Activated T-helper 2 cell treated with anti-CD3 and anti-CD28 coated beads, Interferon-gamma antibody, Interleukin-2, Interleukin-4, amounts not matched to agents 10 μg/mL and 5 μg/mL and 100 μg/mL, durations not matched to agents 14 hours and 24 hours and 36 hours (primary cell): ENCODE data around the gene BCAS3. TPM values are rescaled to one million over a fixed set of nuclear protein-coding genes. Genes with fewer than 3 reads are reported as not detected.

Experiments used
- DNase-seq: peaks from one replicate; pipeline ENCODE4 v3.0.0; 2021; ENCODE audit warnings: low spot score
- H3K27ac Mint-ChIP-seq: one replicate; pipeline ENCODE4 v1.8.0; 2021; ENCODE audit warnings: mixed read lengths
- H3K27me3 Mint-ChIP-seq: one replicate; pipeline ENCODE4 v1.8.0; 2021; ENCODE audit warnings: low read depth, mixed read lengths
- H3K36me3 Mint-ChIP-seq: one replicate; pipeline ENCODE4 v1.8.0; 2021; ENCODE audit warnings: low read depth, mixed read lengths
- H3K4me1 Mint-ChIP-seq: one replicate; pipeline ENCODE4 v1.8.0; 2021; ENCODE audit warnings: low read depth, mixed read lengths
- H3K4me3 Mint-ChIP-seq: one replicate; pipeline ENCODE4 v1.8.0; 2021; ENCODE audit warnings: low read depth, mild to moderate bottlenecking, moderate library complexity, mixed read lengths
- H3K9me3 Mint-ChIP-seq: one replicate; pipeline ENCODE4 v1.8.0; 2021; ENCODE audit warnings: mixed read lengths
- intact Hi-C: fragments of 100-400 bp; cut with micrococcal nuclease; formaldehyde crosslinking; loops from one replicate; pipeline ENCODE4 v1.15.1; 2023
- total RNA-seq: library from RNA; stranded (reverse); gene quantifications from 2 replicates; pipeline ENCODE4 v1.2.3, GENCODE V29; 2022

Gene BCAS3
- total RNA-seq, 1 donor from 2014 or later: 10.7 TPM

- intact Hi-C loops: no loop called here
- no peaks in the 10 kb centered on the region for H3K9me3 Mint-ChIP-seq
- no peak for DNase-seq
- no peaks in the 10 kb centered on the region for H3K27me3 Mint-ChIP-seq
- H3K4me3 Mint-ChIP-seq: no peak overlapping the region
- H3K4me1 Mint-ChIP-seq: no peaks in the 10 kb centered on the region
- no peaks in the 10 kb centered on the region for H3K36me3 Mint-ChIP-seq
- no peak overlapping the region for H3K27ac Mint-ChIP-seq
Observed at GRCh38 chr17:61378658-61379456, 701.2 kb downstream of the BCAS3 start.

- Mint-ChIP-seq H3K36me3 (no peaks in the 10 kb centered on the region), H3K27me3 (no peaks in the 10 kb centered on the region), H3K9me3 (no peaks in the 10 kb centered on the region), H3K27ac (no peak overlapping the region), H3K4me3 (no peak overlapping the region), H3K4me1 (no peaks in the 10 kb centered on the region)
- no peak for DNase-seq
- intact Hi-C loops: no loop called here
Observed at GRCh38 chr17:61379457-61380216, 702.0 kb downstream of the BCAS3 start.

DNA sequence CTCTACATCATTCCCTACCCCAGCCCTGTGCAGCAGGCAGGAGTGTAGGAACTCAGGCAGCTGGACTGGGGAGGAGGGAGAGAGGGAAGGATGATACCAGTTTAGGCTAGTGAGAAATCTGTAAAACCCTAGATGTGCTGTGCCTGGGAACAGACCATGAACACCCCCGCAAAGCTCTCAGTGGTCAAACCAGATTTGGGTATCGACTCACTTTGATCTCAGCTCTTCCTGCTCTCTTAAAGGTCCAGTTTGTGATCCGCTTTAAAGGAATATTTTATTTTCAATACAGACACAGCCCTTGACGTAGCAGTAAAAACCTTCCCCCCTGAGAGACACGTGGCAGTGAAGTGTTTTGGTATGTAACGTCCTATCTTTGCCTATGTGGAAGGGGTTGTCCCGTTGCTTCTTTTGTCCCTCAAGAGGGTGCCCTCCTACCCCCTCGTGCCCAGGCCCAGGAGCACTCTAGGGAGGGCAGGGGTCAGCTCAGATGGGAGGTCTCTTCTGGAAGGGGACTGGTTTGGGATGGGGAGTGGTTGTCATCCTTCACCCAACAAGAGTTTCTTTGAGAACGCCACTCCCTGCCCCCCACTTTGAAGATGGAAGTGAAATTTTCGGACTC is 702.7 kb downstream of the BCAS3 start:
- Mint-ChIP-seq H3K27ac (no peak overlapping the region), H3K9me3 (no peaks in the 10 kb centered on the region), H3K4me3 (no peak overlapping the region), H3K4me1 (no peaks in the 10 kb centered on the region), H3K36me3 (no peaks in the 10 kb centered on the region), H3K27me3 (no peaks in the 10 kb centered on the region)
- intact Hi-C loops: no loop called here
- no peak for DNase-seq

DNA sequence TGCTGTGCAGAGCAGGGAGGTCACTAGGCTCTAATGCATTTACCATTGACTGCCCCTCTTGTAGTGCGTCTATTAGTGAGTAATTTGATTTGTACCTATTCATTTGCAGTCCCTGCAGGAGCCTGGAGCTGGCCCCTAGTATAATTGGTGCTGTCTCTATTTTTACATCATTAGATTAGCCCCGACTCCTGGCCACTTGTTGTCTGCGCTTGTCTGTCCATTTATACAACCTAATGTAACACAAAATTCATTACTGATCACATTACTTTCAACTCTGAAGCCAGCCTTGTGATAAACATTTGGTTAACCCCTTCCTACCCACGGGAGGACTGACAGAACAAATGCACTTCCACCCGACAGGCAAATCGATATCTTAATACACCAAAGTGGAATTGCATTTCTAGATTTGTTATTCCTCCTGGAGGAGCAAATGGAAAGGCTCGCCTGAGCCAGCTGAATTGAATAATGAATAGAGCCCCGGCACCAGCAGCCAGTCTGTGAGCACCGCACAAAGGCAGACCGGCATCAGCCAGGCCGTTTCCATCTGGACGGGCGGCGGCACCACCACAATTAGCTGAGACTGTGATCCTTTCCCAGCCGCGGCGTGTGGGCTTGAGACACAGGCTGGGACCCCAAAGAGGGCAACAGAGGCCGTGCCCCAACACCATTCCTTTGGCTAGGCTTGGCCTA is 703.3 kb downstream of the BCAS3 start:
- H3K27ac Mint-ChIP-seq: no peak overlapping the region
- intact Hi-C loops: no loop called here
- no peak for DNase-seq
- H3K36me3 Mint-ChIP-seq: no peaks in the 10 kb centered on the region
- no peaks in the 10 kb centered on the region for H3K9me3 Mint-ChIP-seq
- no peaks in the 10 kb centered on the region for H3K4me1 Mint-ChIP-seq
- no peak overlapping the region for H3K4me3 Mint-ChIP-seq
- H3K27me3 Mint-ChIP-seq: no peaks in the 10 kb centered on the region

GRCh38 chr17:61381537-61381936 is 703.9 kb downstream of the BCAS3 start:
- Mint-ChIP-seq H3K4me1 (no peaks in the 10 kb centered on the region), H3K4me3 (no peak overlapping the region), H3K27me3 (no peaks in the 10 kb centered on the region), H3K27ac (no peak overlapping the region), H3K9me3 (no peaks in the 10 kb centered on the region), H3K36me3 (no peaks in the 10 kb centered on the region)
- DNase-seq: no peak
- intact Hi-C loops: no loop called here

- H3K4me3 Mint-ChIP-seq: no peak overlapping the region
- H3K36me3 Mint-ChIP-seq: no peaks in the 10 kb centered on the region
- H3K27ac Mint-ChIP-seq: no peak overlapping the region
- H3K4me1 Mint-ChIP-seq: no peaks in the 10 kb centered on the region
- H3K27me3 Mint-ChIP-seq: no peaks in the 10 kb centered on the region
- H3K9me3 Mint-ChIP-seq: no peaks in the 10 kb centered on the region
- no peak for DNase-seq
- intact Hi-C loops: no loop called here
Observed at GRCh38 chr17:61382796-61383688, 705.4 kb downstream of the BCAS3 start.

DNA sequence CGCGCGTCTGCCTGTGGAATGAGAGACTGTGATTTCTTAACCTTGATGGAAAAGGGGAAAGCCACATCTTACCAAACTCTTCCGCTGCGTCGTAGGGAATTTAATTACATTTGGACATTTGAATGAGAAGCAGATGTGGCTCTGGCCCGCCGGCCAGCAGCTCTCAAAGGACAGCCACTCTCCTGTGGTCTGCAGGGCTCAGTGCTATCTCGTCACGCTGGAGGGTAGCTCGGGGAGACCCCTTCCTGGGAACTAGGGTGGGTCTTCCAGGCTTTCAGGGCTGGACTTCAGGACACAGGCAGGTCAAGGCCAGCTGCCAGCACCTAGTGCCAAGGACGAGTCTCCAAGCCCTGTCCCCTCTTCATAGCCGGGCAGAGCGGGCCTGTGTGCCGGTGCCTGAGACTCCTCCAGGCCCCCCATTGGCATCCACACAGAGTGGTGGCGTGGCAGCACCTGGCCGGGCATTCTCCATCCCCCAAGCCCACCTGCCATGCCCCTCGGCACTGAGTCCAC is 706.1 kb downstream of the BCAS3 start:
- intact Hi-C loops: no loop called here
- Mint-ChIP-seq H3K4me3 (no peak overlapping the region), H3K27me3 (no peaks in the 10 kb centered on the region), H3K9me3 (no peaks in the 10 kb centered on the region), H3K27ac (no peak overlapping the region), H3K36me3 (no peaks in the 10 kb centered on the region), H3K4me1 (no peaks in the 10 kb centered on the region)
- no peak for DNase-seq

- H3K4me1 Mint-ChIP-seq: no peaks in the 10 kb centered on the region
- H3K27ac Mint-ChIP-seq: no peak overlapping the region
- no peaks in the 10 kb centered on the region for H3K27me3 Mint-ChIP-seq
- intact Hi-C loops: no loop called here
- no peak for DNase-seq
- no peaks in the 10 kb centered on the region for H3K9me3 Mint-ChIP-seq
- H3K4me3 Mint-ChIP-seq: no peak overlapping the region
- no peaks in the 10 kb centered on the region for H3K36me3 Mint-ChIP-seq
Observed at GRCh38 chr17:61384354-61384691, 706.7 kb downstream of the BCAS3 start.

DNA sequence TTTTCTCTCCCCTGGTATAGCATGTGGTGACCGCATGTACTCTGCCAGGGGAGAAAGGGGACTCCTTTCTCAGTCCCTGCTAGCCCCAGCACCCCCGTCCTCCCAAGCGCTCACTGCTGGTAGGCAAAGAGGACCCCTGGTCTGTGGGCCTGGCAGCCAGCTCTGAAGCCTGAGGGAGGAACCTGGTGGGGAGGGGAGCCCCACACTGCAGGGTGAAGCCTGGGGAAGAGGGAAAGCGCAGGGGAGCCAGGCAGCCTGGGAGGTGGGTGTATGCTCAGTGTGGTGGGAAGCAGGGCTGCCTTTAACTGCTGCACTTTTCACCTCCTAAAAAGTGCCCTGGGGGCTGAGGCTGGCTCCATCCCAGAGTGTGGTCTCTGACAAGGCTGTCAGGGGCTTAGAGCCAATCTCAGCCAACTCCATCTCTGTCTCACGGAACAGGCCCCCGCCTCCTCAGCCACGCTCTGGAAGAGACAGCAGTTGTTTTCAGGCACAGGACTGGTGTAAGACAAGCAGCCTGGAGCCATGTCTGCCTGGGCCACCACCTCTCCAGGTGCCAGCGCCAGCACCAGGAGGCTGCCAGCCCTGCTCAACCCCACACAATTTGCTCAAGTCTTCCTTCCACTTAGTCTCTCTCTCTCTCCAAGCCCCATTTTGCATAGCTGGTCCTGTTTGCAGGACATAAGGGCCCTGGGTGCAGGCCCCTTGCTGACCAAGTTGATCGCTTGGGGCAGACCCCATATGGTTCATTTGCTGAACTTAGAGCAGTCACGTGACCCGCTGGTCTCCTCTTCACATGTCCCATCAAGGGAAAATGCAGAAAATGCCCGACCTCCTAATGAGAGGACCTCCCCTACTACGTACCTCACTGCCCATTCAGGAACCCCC is 707.3 kb downstream of the BCAS3 start:
- no peak overlapping the region for H3K4me3 Mint-ChIP-seq
- no peaks in the 10 kb centered on the region for H3K27me3 Mint-ChIP-seq
- no peaks in the 10 kb centered on the region for H3K36me3 Mint-ChIP-seq
- DNase-seq: no peak
- intact Hi-C loops: no loop called here
- H3K4me1 Mint-ChIP-seq: no peaks in the 10 kb centered on the region
- H3K9me3 Mint-ChIP-seq: no peaks in the 10 kb centered on the region
- H3K27ac Mint-ChIP-seq: no peak overlapping the region

DNA sequence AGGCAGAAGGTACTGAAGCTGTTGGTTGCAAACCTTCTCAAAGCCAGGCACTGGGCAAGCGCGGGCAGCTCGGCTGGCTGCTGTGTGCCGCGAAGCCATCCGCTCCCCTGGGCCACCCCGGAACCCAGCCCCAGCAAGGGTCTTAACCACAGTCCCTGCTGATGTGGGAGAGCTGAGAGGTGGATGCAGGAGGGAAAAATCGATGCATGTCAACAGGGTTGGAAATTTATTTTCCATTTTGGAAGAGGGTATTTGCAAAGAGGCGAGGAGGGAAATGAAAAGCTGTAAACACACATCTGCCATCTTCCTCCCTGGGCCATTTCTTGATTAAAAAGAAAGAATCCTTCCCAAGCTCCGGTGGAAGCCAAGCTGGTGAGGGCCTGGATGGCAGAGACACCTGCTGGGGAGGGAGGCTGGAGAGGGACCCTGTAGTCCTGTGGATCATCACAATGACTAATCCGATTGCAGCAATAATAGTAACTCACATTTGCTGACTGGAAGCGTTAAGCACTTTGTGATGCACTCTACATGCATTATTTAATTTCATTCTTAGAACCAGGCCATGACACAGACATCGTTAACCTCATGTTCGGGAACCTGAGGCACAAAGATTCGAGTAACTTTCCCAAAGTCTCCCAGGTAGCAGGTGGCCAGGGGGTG is 708.1 kb downstream of the BCAS3 start:
- no peak overlapping the region for H3K27ac Mint-ChIP-seq
- no peak overlapping the region for H3K4me3 Mint-ChIP-seq
- no peaks in the 10 kb centered on the region for H3K9me3 Mint-ChIP-seq
- DNase-seq: no peak
- intact Hi-C loops: no loop called here
- no peaks in the 10 kb centered on the region for H3K36me3 Mint-ChIP-seq
- no peaks in the 10 kb centered on the region for H3K4me1 Mint-ChIP-seq
- peaks cover 3% of the 10 kb centered on the region for H3K27me3 Mint-ChIP-seq

- H3K27ac Mint-ChIP-seq: no peak overlapping the region
- no peak overlapping the region for H3K4me3 Mint-ChIP-seq
- peaks cover 6% of the 10 kb centered on the region for H3K27me3 Mint-ChIP-seq
- H3K9me3 Mint-ChIP-seq: no peaks in the 10 kb centered on the region
- no peaks in the 10 kb centered on the region for H3K4me1 Mint-ChIP-seq
- intact Hi-C loops: no loop called here
- H3K36me3 Mint-ChIP-seq: no peaks in the 10 kb centered on the region
- DNase-seq: no peak
Observed at GRCh38 chr17:61386251-61386650, 708.6 kb downstream of the BCAS3 start.
